Measurements from ENCODE around the gene CCNA2.

Gene CCNA2

GRCh38 chr4:121822796-121823504 is 733 bp downstream of the CCNA2 start:
- TF ChIP-seq, protein P1, sequence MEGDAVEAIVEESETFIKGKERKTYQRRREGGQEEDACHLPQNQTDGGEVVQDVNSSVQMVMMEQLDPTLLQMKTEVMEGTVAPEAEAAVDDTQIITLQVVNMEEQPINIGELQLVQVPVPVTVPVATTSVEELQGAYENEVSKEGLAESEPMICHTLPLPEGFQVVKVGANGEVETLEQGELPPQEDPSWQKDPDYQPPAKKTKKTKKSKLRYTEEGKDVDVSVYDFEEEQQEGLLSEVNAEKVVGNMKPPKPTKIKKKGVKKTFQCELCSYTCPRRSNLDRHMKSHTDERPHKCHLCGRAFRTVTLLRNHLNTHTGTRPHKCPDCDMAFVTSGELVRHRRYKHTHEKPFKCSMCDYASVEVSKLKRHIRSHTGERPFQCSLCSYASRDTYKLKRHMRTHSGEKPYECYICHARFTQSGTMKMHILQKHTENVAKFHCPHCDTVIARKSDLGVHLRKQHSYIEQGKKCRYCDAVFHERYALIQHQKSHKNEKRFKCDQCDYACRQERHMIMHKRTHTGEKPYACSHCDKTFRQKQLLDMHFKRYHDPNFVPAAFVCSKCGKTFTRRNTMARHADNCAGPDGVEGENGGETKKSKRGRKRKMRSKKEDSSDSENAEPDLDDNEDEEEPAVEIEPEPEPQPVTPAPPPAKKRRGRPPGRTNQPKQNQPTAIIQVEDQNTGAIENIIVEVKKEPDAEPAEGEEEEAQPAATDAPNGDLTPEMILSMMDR (IDR thresholded peaks at IDR 0.05; ENCODE audit: low read depth, low read length, missing control alignments), result peak; percentile 28
- in situ Hi-C loops (cut with HindIII; ENCODE audit: low sequenced_read_pairs), result no loop called here
- peak overlapping the region; percentile 85 for H3K4me3 ChIP-seq (ENCODE audit: low read depth, low read length)
- no peak for DNase-seq (ENCODE audit: low read depth)

DNA sequence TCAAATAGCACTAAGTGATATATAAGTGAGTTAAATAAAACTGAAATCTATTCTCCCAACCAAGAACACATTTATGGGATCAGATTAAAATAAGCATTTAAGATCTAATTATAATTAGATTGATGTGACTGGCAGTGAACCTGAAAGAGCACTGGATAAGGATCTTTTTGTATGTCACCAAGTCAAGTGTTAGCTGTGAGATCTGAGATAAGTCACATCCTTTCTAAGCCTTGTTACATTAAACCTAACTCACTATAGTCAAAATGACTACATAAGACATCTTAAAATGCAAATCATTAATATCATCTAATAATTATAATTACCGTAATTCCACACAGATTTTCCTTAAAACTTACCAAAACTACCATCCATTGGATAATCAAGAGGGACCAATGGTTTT is 1.6 kb downstream of the CCNA2 start:
- TF ChIP-seq, protein P1 (IDR thresholded peaks at IDR 0.05; ENCODE audit: low read depth, low read length, missing control alignments), result no peak
- DNase-seq (ENCODE audit: low read depth), result no peak
- in situ Hi-C loops (cut with HindIII; ENCODE audit: low sequenced_read_pairs), result no loop called here
- peak overlapping the region; percentile 85 for H3K4me3 ChIP-seq (ENCODE audit: low read depth, low read length)

DNA sequence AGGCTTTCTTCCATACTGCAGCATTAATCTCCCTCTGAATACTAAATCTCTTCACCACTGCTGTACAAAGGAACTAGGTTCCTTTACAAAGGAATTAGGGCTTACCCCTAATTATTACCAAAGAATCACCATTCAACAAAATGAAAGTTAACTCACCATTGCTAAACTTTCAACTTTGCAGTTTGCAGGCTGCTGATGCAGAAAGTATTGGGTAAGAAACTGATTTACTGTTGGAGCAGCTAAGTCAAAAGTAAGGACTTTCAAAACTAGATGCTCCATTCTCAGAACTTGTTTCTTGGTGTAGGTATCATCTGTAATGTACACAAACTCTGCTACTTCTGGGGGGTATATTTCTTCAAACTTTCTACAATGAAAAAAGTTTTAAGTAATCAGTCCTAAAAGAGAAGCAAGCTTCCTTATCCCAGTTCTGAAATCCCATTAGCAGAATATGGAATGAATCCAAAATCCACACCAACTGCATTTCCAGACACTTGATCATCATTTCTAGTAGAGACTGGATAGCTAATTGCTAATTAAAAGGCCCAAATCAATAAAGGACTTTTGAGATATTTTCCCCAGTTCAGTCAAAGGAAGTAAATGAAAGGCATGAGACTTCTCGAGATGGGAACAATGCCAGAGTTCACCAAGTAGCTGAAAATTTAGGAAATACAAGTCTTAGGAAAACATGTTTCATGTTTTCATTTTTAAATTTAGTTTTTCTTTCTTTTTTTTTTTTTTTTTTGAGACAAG is 4.3 kb downstream of the CCNA2 start:
- TF ChIP-seq, protein P1 (IDR thresholded peaks at IDR 0.05; ENCODE audit: low read depth, low read length, missing control alignments), result no peak
- no peak for DNase-seq (ENCODE audit: low read depth)
- in situ Hi-C loops (cut with HindIII; ENCODE audit: low sequenced_read_pairs), result no loop called here
- no peak overlapping the region for H3K4me3 ChIP-seq (ENCODE audit: low read depth, low read length)

- in situ Hi-C loops (cut with HindIII; ENCODE audit: low sequenced_read_pairs), result no loop called here
- DNase-seq (ENCODE audit: low read depth), result no peak
- TF ChIP-seq, protein P1 (IDR thresholded peaks at IDR 0.05; ENCODE audit: low read depth, low read length, missing control alignments), result no peak
- no peak overlapping the region for H3K4me3 ChIP-seq (ENCODE audit: low read depth, low read length)
Observed at GRCh38 chr4:121818215-121818614, 5.5 kb downstream of the CCNA2 start.

- in situ Hi-C loops (cut with HindIII; ENCODE audit: low sequenced_read_pairs), result no loop called here
- DNase-seq (ENCODE audit: low read depth), result no peak
- H3K4me3 ChIP-seq (ENCODE audit: low read depth, low read length), result no peak overlapping the region
- TF ChIP-seq, protein P1 (IDR thresholded peaks at IDR 0.05; ENCODE audit: low read depth, low read length, missing control alignments), result no peak
Observed at GRCh38 chr4:121817701-121818100, 6.0 kb downstream of the CCNA2 start.

DNA sequence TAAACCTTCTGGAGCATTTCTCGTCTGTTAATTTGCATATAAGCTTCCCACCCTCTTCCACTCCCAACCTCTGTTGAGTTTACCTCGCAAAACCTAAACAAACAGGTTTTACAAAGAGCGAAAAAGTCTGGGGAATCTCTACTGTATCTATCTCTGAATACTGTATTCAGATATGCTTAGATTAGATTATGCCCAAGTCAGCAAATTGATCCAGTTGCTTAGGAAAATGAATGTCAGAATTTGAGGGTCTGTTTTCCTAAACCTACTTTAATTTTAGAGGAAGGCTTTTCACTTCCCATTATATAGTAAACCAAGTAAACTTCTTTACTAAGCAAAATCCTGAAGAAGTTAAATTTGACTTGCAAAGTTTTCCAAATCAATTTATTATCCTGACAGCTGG is 6.7 kb downstream of the CCNA2 start:
- no peak for DNase-seq (ENCODE audit: low read depth)
- no peak overlapping the region for H3K4me3 ChIP-seq (ENCODE audit: low read depth, low read length)
- in situ Hi-C loops (cut with HindIII; ENCODE audit: low sequenced_read_pairs), result no loop called here
- TF ChIP-seq, protein P1 (IDR thresholded peaks at IDR 0.05; ENCODE audit: low read depth, low read length, missing control alignments), result no peak
